Sciatic nerve (tissue), 2 donors: ENCODE measurements around the gene BMAL1. TPM values are rescaled to one million over a fixed set of nuclear protein-coding genes. Genes with fewer than 3 reads are reported as not detected.
"Not testable (repeated sequence)": the region's sequence is repeated elsewhere in the genome, so short reads cannot be mapped to it uniquely, and the experiment has no call there.

ENCODE experiments used
- ATAC-seq: fragments of 200-7000 bp; cut with Tn5 transposase; one replicate; pipeline ENCODE4 v1.9.1; 2020; ENCODE audit warnings: mild to moderate bottlenecking, moderate library complexity
- DNase-seq: peaks from one replicate; pipeline ENCODE4 v3.0.0-alpha.2; 2020; ENCODE audit warnings: low spot score
- intact Hi-C: fragments of 100-400 bp; cut with DNase I; formaldehyde crosslinking; loops from one replicate; pipeline ENCODE4 v1.14.2; 2022
- total RNA-seq: library from RNA; stranded (reverse); fragmentation: NEBNext Ultra II Directional; extraction: Animal tissue kit (Norgen Biotek cat#: 25700); gene quantifications from one replicate; pipeline ENCODE4 v1.2.1, GENCODE V29; 2021
- donor health status: DM: no; HTN: no; CAD: no.
- donor health status: DM: no; HTN: no; CAD: no.

The BMAL1 gene
- total RNA-seq, 1 donor from 2014 or later, result 25.6 TPM

DNA sequence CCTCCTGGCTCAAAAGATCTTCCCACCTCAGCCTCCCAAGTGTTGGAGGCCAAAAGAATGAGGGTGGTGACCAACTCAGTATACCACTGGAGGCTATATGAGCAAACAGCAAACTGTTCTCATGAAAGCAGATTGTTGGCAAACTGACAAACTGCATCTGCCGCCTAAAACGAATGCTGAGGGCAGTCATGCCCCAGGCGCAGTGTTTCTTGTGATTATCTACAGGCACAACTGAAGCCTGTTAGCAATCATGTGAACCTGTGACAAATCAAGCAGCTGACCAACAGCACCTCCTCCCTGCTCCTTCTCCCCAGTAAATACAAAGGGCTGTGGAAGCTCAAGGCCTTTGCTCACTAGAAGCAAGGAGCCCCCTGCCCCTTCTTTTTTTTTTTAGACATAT is 137.6 kb downstream of the BMAL1 start:
- no peak for DNase-seq
- intact Hi-C loops, result no loop called here
- ATAC-seq, result no peak

- ATAC-seq, result no peak
- DNase-seq, result no peak
- intact Hi-C loops, result no loop called here
Measured at GRCh38 chr11:13421561-13421960, 144.0 kb downstream of the BMAL1 start.

DNA sequence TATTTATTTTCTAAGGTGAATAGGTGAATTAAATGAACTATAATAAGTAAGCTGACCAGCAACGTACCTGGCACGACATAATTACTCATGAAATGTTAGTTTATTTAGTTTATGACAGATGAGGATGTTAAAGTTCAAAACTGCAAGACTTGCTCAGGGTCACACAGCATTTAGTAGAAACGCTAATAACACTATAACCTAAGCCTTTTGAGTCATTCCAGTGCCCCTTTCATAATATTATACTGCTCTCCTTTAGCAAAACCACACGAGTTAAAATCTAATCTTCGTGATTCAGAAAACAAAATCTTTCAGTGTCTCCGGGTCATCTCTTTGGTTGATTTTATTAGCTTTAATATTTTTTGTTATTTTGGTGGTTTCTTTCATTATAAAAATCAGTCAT is 145.8 kb downstream of the BMAL1 start:
- intact Hi-C loops, result no loop called here
- ATAC-seq, result no peak
- DNase-seq, result no peak

- DNase-seq, result no peak
- no peak for ATAC-seq
- intact Hi-C loops, result no loop called here
Measured at GRCh38 chr11:13427440-13427839, 149.8 kb downstream of the BMAL1 start.

- no peak for DNase-seq
- intact Hi-C loops, result no loop called here
- ATAC-seq, result no peak
Measured at GRCh38 chr11:13429288-13429687, 151.7 kb downstream of the BMAL1 start.

- no peak for ATAC-seq
- DNase-seq, result no peak
- intact Hi-C loops, result no loop called here
Measured at GRCh38 chr11:13429836-13430235, 152.2 kb downstream of the BMAL1 start.

DNA sequence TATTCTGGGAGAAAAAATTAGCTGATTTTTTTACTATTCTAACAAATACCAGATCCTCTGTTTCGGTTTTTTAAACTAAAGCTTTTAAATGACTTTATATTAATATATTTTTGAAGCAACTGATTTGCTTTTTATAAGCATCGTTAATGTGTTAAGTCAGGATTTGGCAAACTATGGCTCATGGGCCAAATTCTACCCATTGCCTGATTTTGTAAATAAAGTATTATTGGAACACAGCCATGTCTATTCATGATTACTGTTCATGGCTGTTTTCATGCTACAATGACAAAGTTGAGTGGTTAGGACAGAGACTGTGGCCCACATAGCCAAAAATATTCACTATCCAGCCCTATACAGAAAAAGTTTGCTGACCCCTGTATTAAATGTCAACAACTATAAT is 155.8 kb downstream of the BMAL1 start:
- DNase-seq, result no peak
- intact Hi-C loops, result no loop called here
- no peak for ATAC-seq

DNA sequence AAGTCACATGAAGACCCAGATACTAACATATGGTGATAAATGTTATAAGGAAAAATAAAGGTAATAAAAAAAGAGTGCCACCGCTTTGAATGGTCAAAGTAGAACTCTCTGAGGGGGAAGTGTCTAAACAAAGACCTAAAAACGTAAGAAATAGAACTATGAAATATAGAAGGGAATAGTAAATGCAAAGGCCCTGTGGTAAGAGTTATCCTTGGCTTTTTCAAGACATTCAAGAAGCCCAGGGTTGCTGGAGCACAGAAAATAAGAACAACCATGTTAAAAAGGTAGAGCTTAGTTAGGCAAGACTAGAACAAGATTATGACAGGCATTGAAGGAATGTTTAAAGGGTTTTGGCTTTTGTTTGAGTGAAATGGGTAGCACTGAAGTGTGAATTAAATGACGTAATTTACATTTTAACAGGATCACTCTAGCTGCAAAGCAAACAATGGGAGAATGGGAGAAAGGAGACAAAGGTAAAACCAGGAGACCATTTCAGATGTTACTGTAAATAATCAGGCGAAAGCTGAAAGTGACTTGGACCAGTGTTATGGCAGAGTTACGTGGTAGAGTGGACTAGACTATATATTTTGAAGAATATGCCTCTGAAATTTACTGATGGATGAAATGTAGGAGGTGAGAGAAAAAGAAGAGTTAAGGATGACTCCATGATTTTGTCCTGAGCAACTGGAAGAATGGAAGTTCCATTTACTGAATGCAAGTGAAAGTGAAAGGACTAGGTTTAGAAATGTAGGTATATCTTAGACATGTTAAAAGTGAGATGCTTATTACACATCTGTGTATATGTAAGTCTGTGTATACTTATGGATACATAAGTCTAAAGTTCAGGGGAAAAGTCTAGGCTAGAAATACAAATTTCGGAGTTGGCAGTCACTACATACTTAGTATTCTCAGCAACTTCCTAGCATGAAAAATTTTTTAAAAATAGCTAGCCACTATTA is 156.9 kb downstream of the BMAL1 start:
- ATAC-seq, result no peak
- intact Hi-C loops, result no loop called here
- DNase-seq, result no peak

- DNase-seq, ATAC-seq, intact Hi-C loops: not testable (repeated sequence)
Measured at GRCh38 chr11:13436836-13437235, 159.2 kb downstream of the BMAL1 start.

Other genes with a start within 250 kb of the BMAL1 start
- 34.9 TPM for gene BTBD10, start 185.4 kb downstream of the BMAL1 start, total RNA-seq
- gene PTH, start 218.2 kb downstream of the BMAL1 start, total RNA-seq, result not detected